Bronchial epithelial cell (primary cell): Measurements from ENCODE around the gene RBM20. TPM values are rescaled to one million over a fixed set of nuclear protein-coding genes. Genes with fewer than 3 reads are reported as not detected.

Experiments
- DNase-seq: peaks from one replicate; pipeline ENCODE4 v3.0.0-alpha.2; 2010; ENCODE audit warnings: low read depth
- FAIRE-seq: peaks from 2 replicates; lab custom pipeline; 2011; peaks lifted over from hg19 to GRCh38; lab: Jason Lieb, UNC
- H3K27me3 ChIP-seq: 2 replicates; pipeline ENCODE4 v1.5.1; 2011; ENCODE audit warnings: low read length; ENCODE audit not compliant: control insufficient read depth, insufficient read depth
- H3K36me3 ChIP-seq: 2 replicates; pipeline ENCODE4 v1.5.1; 2011; ENCODE audit warnings: low read length; ENCODE audit not compliant: control insufficient read depth, insufficient read depth
- H3K4me3 ChIP-seq: 2 replicates; pipeline ENCODE4 v1.5.1; 2011; ENCODE audit warnings: mild to moderate bottlenecking, low read depth, low read length, control low read depth
- CTCF ChIP-seq: IDR thresholded peaks from 2 replicates; pipeline ENCODE4 v1.5.1; 2011; ENCODE audit warnings: mild to moderate bottlenecking, moderate library complexity, low read length, control low read depth, inconsistent platforms; ENCODE audit not compliant: insufficient read depth, severe bottlenecking
- total RNA-seq: library from RNA; depleted of rRNA; stranded (reverse); fragments of >200 nt; gene quantifications from 2 replicates; pipeline ENCODE4 v1.2.1, GENCODE V29; 2014

Gene RBM20
- total RNA-seq, 1 donor from 2014 or later: not detected

- no peaks in the 10 kb centered on the region for H3K36me3 ChIP-seq
- no peak overlapping the region for H3K4me3 ChIP-seq
- no peak for DNase-seq
- FAIRE-seq: no peak
- H3K27me3 ChIP-seq: no peaks in the 10 kb centered on the region
- no peak for TF ChIP-seq CTCF
Measured at GRCh38 chr10:110750931-110751330, 106.8 kb downstream of the RBM20 start.

GRCh38 chr10:110751850-110752249, 107.7 kb downstream of the RBM20 start:
- FAIRE-seq (no peak), DNase-seq (no peak)
- Histone ChIP-seq H3K36me3 (no peaks in the 10 kb centered on the region), H3K27me3 (no peaks in the 10 kb centered on the region), H3K4me3 (no peak overlapping the region)
- no peak for TF ChIP-seq CTCF

GRCh38 chr10:110753462-110753861, 109.3 kb downstream of the RBM20 start:
- Histone ChIP-seq H3K36me3 (no peaks in the 10 kb centered on the region), H3K27me3 (no peaks in the 10 kb centered on the region), H3K4me3 (no peak overlapping the region)
- no peak for FAIRE-seq
- TF ChIP-seq CTCF: no peak
- no peak for DNase-seq

GRCh38 chr10:110754375-110755105, 110.4 kb downstream of the RBM20 start:
- TF ChIP-seq CTCF: no peak
- H3K36me3 ChIP-seq: no peaks in the 10 kb centered on the region
- DNase-seq: no peak
- no peak overlapping the region for H3K4me3 ChIP-seq
- no peak for FAIRE-seq
- H3K27me3 ChIP-seq: no peaks in the 10 kb centered on the region

GRCh38 chr10:110755781-110756180, 111.6 kb downstream of the RBM20 start:
- FAIRE-seq (no peak), DNase-seq (no peak)
- Histone ChIP-seq H3K36me3 (no peaks in the 10 kb centered on the region), H3K4me3 (no peak overlapping the region), H3K27me3 (no peaks in the 10 kb centered on the region)
- no peak for TF ChIP-seq CTCF

- no peaks in the 10 kb centered on the region for H3K36me3 ChIP-seq
- no peaks in the 10 kb centered on the region for H3K27me3 ChIP-seq
- FAIRE-seq (no peak), DNase-seq (no peak)
- H3K4me3 ChIP-seq: no peak overlapping the region
- no peak for TF ChIP-seq CTCF
Measured at GRCh38 chr10:110756876-110757275, 112.7 kb downstream of the RBM20 start.
